Activated CD4-positive, alpha-beta T cell treated with anti-CD3 and anti-CD28 coated beads, Interleukin-2, amount 50 U/mL, for 16 hours (primary cell): ENCODE measurements around the gene TPBGL.

Source experiments
- DNase-seq: peaks from one replicate; pipeline ENCODE4 v3.0.0-alpha.2; 2020

The TPBGL gene

DNA sequence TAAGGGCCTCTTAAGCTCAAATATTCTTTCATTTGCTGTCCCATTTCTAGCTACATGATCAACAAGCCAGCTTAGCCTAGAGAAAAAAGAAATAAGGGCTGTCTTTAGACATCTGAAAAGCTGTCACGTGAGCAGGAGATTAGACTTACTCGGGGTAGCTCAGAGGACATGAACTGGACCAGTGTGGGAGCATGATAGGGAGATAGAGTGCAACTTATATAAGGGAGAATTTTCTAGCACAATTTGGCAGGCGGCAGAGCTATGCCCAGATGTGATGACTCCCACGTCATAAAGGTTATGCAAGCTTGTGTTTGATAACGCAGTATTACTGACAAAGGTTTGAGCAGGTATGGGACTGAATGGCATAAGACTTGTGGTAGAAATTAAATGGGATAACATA, 28.2 kb upstream of the TPBGL start:
- DNase-seq: no peak

GRCh38 chr11:75214411-75214821, 26.2 kb upstream of the TPBGL start:
- peak; percentile 73 for DNase-seq

GRCh38 chr11:75214843-75215242, 25.7 kb upstream of the TPBGL start:
- DNase-seq: no peak

DNA sequence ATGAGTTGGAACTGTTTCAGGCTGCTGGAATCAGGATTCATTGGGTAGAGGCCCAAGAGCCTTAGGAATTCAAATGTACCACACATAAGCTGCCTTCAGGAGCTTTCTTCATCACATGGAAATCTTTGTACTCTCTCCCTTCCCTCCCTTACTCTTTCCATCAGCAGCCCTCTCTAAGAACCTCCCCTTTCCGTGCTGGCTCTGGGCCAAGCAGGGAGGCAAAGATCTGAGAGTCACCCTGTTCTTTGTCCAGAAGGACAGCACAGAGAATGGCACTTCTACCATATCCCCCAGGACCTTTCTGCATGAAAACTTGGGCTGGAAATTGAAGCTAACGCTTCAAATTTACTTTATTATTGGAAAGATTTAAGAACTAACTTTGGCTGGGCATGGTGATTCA, 20.7 kb upstream of the TPBGL start:
- DNase-seq: no peak

DNA sequence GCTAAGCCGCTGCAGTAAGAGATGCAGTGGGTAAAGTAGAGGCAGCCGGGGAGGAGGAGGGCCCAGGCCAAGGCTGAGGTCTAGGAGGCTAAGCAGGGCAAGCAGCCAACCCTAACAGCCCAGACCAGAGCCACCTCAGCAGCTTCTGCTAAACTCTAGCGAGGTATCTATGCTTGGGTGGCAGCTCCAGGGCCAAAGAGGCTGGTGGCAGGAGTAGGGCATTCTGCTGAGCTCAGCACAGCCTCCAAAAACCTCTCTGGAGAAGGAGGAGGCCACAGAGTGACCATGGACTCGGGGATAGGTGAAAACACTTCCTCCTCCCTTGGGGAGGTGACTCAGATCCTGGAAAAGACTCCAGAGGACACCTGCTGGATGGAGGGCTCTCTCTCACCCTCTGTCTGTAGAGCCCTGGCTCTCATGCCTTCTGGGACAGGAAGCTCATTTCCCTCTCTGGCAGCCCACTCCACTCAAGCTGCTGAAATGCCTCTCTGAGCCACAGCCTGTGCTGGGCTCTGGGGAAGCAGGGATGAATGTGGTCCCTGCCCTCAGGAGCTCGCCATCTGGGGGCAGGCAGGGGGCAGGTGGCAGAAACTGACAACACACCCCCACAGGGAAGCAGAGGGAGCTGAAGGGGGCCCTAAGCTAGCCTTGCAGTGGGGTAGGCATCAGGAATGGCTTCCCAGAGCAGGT, 16.5 kb upstream of the TPBGL start:
- DNase-seq: no peak

DNA sequence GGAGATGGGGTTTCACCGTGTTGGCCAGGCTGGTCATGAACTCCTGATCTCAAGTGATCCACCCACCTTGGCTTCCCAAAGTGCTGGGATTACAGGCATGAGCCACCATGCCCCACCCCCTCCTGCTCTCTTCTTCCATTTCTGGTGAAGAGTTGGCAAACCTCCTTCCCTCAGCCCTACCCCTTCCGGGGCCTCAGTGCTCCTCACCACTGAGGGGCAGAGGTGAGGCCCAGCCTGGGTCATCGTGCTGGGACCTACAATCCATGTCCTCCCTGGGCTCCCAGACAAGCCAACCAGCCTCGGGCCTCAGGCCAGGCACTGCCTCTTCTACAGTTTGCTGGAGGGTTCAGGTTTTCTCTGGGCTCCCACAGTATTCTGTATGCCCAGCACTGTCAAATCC, 14.8 kb upstream of the TPBGL start:
- DNase-seq: no peak

DNA sequence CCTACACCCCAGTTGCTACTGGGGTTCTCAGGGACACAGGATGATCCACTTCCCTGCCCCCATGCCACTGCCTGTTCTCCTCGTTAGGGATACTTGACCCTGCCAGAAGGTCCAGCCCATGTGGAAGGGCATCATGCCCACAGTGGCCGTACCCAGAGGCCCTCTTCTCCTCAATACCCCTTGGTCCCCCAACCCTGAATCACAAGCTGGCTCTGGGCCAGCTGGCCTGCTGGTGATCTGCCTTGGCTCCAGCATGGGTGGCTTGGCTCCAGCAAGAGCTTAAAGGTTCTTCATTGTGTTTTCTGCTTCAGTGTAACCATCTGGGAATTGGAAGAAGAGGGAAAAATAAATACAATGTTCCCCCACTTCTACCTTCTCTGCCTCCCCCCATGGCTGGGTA, 11.1 kb upstream of the TPBGL start:
- DNase-seq: no peak

GRCh38 chr11:75230621-75231020, 10.0 kb upstream of the TPBGL start:
- DNase-seq: no peak

DNA sequence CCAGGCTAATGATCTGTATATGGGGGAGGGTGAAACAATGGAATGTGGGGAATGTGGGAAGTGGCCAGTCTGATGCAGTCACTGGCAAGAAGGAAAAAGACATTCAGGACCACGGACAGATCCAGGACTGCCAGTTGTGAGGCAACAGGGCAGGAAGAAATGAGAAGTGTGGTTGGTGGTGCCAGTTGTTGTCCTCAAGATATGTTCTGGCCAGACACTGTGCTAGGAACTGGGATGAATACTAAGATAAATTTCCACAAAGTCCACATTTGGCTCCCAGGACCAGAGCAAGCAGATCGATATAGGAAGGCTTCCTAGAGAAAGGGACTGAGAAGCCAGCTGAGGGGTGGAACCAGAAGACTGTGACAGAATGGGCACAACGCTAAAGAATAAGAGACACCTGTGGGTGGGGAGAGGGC, 6.8 kb upstream of the TPBGL start:
- DNase-seq: peak; percentile 20

GRCh38 chr11:75236062-75236461, 4.5 kb upstream of the TPBGL start:
- DNase-seq: no peak

- no peak for DNase-seq
Observed at GRCh38 chr11:75237050-75237449, 3.5 kb upstream of the TPBGL start.

DNA sequence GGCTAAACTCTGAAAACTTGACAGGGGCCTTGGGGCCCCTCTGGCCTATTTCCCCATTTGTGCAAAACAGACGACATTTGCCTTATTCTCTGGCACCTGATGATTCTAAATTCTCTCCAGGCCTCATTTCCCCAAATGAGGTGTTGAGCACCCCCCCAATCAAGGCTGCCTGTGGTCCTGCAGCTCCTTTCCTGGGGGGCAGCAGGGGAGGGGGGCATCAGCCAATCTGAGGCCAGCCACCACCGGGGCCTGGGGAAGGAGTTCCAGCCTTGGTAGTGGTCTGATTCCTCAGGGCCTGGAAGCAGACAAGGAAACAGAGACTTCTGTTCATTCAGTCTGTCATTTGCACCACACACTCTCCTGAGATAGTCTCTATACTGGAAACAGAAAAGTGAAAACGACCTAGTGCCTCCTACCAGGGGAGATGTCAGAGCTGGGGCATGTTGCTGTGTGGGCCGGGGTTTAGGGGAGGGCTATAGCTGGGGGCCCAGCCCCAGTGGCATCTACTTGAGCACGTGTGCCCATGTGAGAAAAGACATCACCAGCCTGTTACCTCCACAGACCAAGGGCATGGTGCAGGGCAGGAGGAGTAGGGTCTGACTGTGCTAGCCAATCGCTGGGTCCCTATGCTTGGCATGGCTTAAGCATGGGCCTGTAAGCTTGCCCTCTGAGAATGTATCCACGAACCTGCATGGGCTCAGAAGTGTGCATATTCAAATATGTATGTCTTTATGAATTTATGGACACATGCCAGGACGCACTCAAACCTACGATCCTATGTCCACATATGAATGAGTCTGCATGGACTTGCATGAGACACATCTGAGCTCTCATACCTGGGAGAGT, 1.8 kb upstream of the TPBGL start:
- no peak for DNase-seq

DNA sequence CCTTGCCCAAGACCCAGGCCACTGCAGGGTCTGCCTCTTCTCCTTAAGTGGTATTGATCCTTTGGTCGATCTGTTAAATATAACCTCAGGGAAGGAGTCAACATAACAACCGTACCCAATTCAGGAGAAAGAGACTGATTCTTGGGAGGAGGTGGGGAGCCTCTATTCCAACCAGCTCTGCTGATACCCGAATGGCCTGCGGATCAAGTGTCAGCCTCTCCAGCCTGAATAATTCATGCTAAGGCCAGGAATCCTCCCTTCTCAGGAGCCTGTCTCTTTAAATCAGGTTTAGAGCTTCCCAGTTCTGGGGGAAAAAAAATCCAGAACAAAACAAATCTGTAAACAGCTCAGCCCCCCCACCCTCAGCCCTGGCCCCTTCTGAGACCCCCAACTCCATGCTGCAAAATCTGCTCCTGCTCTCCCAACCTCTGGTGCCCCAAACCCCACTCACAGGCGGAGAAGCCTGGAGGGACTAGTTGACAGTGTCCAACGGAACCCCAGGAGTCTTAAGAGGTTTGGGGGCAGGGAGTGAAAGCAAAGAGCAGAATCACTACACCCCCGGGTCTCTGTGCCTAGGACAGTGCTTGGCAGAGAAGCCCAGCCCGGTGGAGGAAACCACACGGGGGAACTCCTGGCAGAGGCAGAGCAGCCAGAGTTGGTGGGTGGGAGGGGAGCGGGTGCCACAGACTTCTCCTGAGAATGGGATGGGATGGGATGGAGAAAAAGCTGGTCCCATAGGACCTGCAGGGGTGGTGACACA, 863 bp upstream of the TPBGL start:
- no peak for DNase-seq

GRCh38 chr11:75241036-75241905, 697 bp downstream of the TPBGL start:
- peak; percentile 86 for DNase-seq

DNA sequence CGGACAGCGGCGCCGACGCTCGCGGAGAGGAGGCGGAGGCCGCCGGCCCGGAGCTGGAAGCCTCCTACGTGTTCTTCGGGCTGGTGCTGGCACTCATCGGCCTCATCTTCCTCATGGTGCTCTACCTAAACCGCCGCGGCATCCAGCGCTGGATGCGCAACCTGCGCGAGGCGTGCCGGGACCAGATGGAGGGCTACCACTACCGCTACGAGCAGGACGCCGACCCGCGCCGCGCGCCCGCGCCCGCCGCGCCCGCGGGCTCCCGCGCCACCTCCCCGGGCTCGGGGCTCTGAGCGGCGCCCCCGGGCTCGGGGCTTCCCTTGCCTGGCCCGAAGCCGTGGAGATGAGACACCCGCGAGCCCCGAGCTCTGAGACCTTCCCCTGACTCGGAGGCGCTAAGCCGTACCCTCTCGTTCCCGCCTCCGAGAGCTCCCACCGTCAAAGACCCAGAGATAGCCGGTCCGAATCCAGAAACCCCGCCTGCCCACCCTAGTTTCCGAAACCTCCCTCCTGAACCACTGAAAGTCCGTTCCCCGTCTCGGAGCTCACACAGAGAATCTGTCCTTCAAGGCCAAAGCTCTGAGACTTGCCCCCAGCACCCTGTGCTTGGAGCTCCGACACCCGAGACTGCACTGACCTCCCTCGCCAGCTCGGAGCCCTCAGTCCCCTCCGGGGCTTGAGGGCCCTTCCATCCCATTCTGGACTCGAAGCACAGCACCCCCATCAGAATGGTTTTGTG, 1.5 kb downstream of the TPBGL start:
- no peak for DNase-seq

GRCh38 chr11:75242722-75243600, 2.4 kb downstream of the TPBGL start:
- DNase-seq: no peak

GRCh38 chr11:75244052-75244814, 3.7 kb downstream of the TPBGL start:
- no peak for DNase-seq

- no peak for DNase-seq
Observed at GRCh38 chr11:75245356-75246005, 4.9 kb downstream of the TPBGL start.

- DNase-seq: no peak
Observed at GRCh38 chr11:75246006-75246670, 5.6 kb downstream of the TPBGL start.
